ENCODE results near the gene VNN1. TPM values are rescaled to one million over a fixed set of nuclear protein-coding genes. Genes with fewer than 3 reads are reported as not detected.
"Not testable (repeated sequence)": the region's sequence is repeated elsewhere in the genome, so short reads cannot be mapped to it uniquely, and the experiment has no call there.

The VNN1 gene
- total RNA-seq, 2 experiments from 2014 or later, result not detected

GRCh38 chr6:132671295-132671694 lies 42.6 kb downstream of the VNN1 start:
- no peak overlapping the region for H3K27ac Mint-ChIP-seq
- no peaks in the 10 kb centered on the region for H3K4me1 Mint-ChIP-seq
- no peak for DNase-seq
- no peak overlapping the region for H3K4me3 Mint-ChIP-seq
- no peaks in the 10 kb centered on the region for H3K36me3 Mint-ChIP-seq
- no peaks in the 10 kb centered on the region for H3K9me3 Mint-ChIP-seq
- H3K27me3 Mint-ChIP-seq, result peaks cover 11% of the 10 kb centered on the region

- H3K36me3 Mint-ChIP-seq, result no peaks in the 10 kb centered on the region
- no peak for DNase-seq
- no peak overlapping the region for H3K4me3 Mint-ChIP-seq
- no peaks in the 10 kb centered on the region for H3K9me3 Mint-ChIP-seq
- H3K27ac Mint-ChIP-seq, result no peak overlapping the region
- peaks cover 7% of the 10 kb centered on the region for H3K27me3 Mint-ChIP-seq
- H3K4me1 Mint-ChIP-seq, result no peaks in the 10 kb centered on the region
Observed at GRCh38 chr6:132669690-132670291, 44.1 kb downstream of the VNN1 start.

GRCh38 chr6:132666118-132666517 lies 47.7 kb downstream of the VNN1 start:
- no peak for DNase-seq
- H3K36me3 Mint-ChIP-seq, result no peaks in the 10 kb centered on the region
- H3K9me3 Mint-ChIP-seq, result no peaks in the 10 kb centered on the region
- no peaks in the 10 kb centered on the region for H3K4me1 Mint-ChIP-seq
- H3K27me3 Mint-ChIP-seq, result peaks cover 5% of the 10 kb centered on the region
- no peak overlapping the region for H3K27ac Mint-ChIP-seq
- no peak overlapping the region for H3K4me3 Mint-ChIP-seq

GRCh38 chr6:132664309-132665034 lies 49.4 kb downstream of the VNN1 start:
- no peak overlapping the region for H3K27ac Mint-ChIP-seq
- H3K9me3 Mint-ChIP-seq, result no peaks in the 10 kb centered on the region
- H3K4me3 Mint-ChIP-seq, result no peak overlapping the region
- no peaks in the 10 kb centered on the region for H3K4me1 Mint-ChIP-seq
- peaks cover under 1% of the 10 kb centered on the region for H3K27me3 Mint-ChIP-seq
- no peak for DNase-seq
- no peaks in the 10 kb centered on the region for H3K36me3 Mint-ChIP-seq

GRCh38 chr6:132663661-132664060 lies 50.2 kb downstream of the VNN1 start:
- no peaks in the 10 kb centered on the region for H3K9me3 Mint-ChIP-seq
- no peaks in the 10 kb centered on the region for H3K4me1 Mint-ChIP-seq
- no peak overlapping the region for H3K27ac Mint-ChIP-seq
- no peak overlapping the region for H3K4me3 Mint-ChIP-seq
- DNase-seq, result no peak
- H3K27me3 Mint-ChIP-seq, result no peaks in the 10 kb centered on the region
- no peaks in the 10 kb centered on the region for H3K36me3 Mint-ChIP-seq

- Mint-ChIP-seq H3K4me1 (no peaks in the 10 kb centered on the region), H3K9me3 (no peaks in the 10 kb centered on the region), H3K27me3 (no peaks in the 10 kb centered on the region), H3K36me3 (no peaks in the 10 kb centered on the region), H3K4me3 (no peak overlapping the region), H3K27ac (no peak overlapping the region)
- no peak for DNase-seq
Observed at GRCh38 chr6:132661906-132662305, 51.9 kb downstream of the VNN1 start.

GRCh38 chr6:132659082-132659481 lies 54.8 kb downstream of the VNN1 start, which contains the start of gene TAAR1:
TSS of gene TAAR1 (minus strand) at chr6:132659182. CDS start at chr6:132646003, 13,179 bp downstream.
- Mint-ChIP-seq H3K9me3 (no peaks in the 10 kb centered on the region), H3K27ac (no peak within 1 kb of the TSS), H3K4me3 (no peak within 1 kb of the TSS), H3K27me3 (no peaks in the 10 kb centered on the region), H3K4me1 (no peaks in the 10 kb centered on the region), H3K36me3 (no peaks in the 10 kb centered on the region)
- DNase-seq, result no peak

- no peak for DNase-seq
- Mint-ChIP-seq H3K36me3 (no peaks in the 10 kb centered on the region), H3K27ac (no peak overlapping the region), H3K27me3 (no peaks in the 10 kb centered on the region), H3K4me1 (peaks cover 3% of the 10 kb centered on the region), H3K9me3 (no peaks in the 10 kb centered on the region), H3K4me3 (no peak overlapping the region)
Observed at GRCh38 chr6:132651062-132651461, 62.8 kb downstream of the VNN1 start.

GRCh38 chr6:132650429-132650828 lies 63.4 kb downstream of the VNN1 start:
- no peak for DNase-seq
- H3K27ac Mint-ChIP-seq, result no peak overlapping the region
- peaks cover 3% of the 10 kb centered on the region for H3K4me1 Mint-ChIP-seq
- H3K27me3 Mint-ChIP-seq, result no peaks in the 10 kb centered on the region
- no peak overlapping the region for H3K4me3 Mint-ChIP-seq
- H3K36me3 Mint-ChIP-seq, result no peaks in the 10 kb centered on the region
- H3K9me3 Mint-ChIP-seq, result no peaks in the 10 kb centered on the region

- H3K27me3 Mint-ChIP-seq, result no peaks in the 10 kb centered on the region
- H3K9me3 Mint-ChIP-seq, result no peaks in the 10 kb centered on the region
- no peak overlapping the region for H3K27ac Mint-ChIP-seq
- no peaks in the 10 kb centered on the region for H3K36me3 Mint-ChIP-seq
- H3K4me1 Mint-ChIP-seq, result peaks cover 3% of the 10 kb centered on the region
- no peak overlapping the region for H3K4me3 Mint-ChIP-seq
- no peak for DNase-seq
Observed at GRCh38 chr6:132648828-132649227, 65.0 kb downstream of the VNN1 start.

- Mint-ChIP-seq H3K36me3 (no peaks in the 10 kb centered on the region), H3K27me3 (no peaks in the 10 kb centered on the region), H3K27ac (no peak overlapping the region), H3K9me3 (no peaks in the 10 kb centered on the region), H3K4me1 (peaks cover 3% of the 10 kb centered on the region), H3K4me3 (no peak overlapping the region)
- peak; percentile 6 for DNase-seq
Observed at GRCh38 chr6:132648356-132648755, 65.5 kb downstream of the VNN1 start.

- Mint-ChIP-seq H3K36me3 (no peaks in the 10 kb centered on the region), H3K27me3 (peaks cover 15% of the 10 kb centered on the region), H3K27ac (no peak overlapping the region), H3K4me3 (no peak overlapping the region), H3K4me1 (peaks cover 2% of the 10 kb centered on the region), H3K9me3 (no peaks in the 10 kb centered on the region)
- DNase-seq, result no peak
Observed at GRCh38 chr6:132643547-132643946, 70.3 kb downstream of the VNN1 start.

GRCh38 chr6:132637135-132637534 lies 76.7 kb downstream of the VNN1 start:
- peaks cover 36% of the 10 kb centered on the region for H3K27me3 Mint-ChIP-seq
- not testable (repeated sequence) for DNase-seq, H3K4me3 Mint-ChIP-seq, H3K9me3 Mint-ChIP-seq, H3K36me3 Mint-ChIP-seq, H3K4me1 Mint-ChIP-seq, H3K27ac Mint-ChIP-seq

- not testable (repeated sequence) for H3K4me1 Mint-ChIP-seq, DNase-seq, H3K4me3 Mint-ChIP-seq, H3K36me3 Mint-ChIP-seq, H3K27ac Mint-ChIP-seq, H3K9me3 Mint-ChIP-seq
- H3K27me3 Mint-ChIP-seq, result peaks cover 37% of the 10 kb centered on the region
Observed at GRCh38 chr6:132635906-132636305, 77.9 kb downstream of the VNN1 start.

GRCh38 chr6:132635288-132635687 lies 78.6 kb downstream of the VNN1 start:
- H3K4me1 Mint-ChIP-seq, DNase-seq, H3K36me3 Mint-ChIP-seq, H3K27ac Mint-ChIP-seq, H3K9me3 Mint-ChIP-seq, H3K4me3 Mint-ChIP-seq: not testable (repeated sequence)
- H3K27me3 Mint-ChIP-seq, result peaks cover 37% of the 10 kb centered on the region

- H3K9me3 Mint-ChIP-seq, result peaks cover 4% of the 10 kb centered on the region
- no peak overlapping the region for H3K27ac Mint-ChIP-seq
- H3K4me3 Mint-ChIP-seq, result no peak overlapping the region
- DNase-seq, result no peak
- H3K4me1 Mint-ChIP-seq, result no peaks in the 10 kb centered on the region
- no peaks in the 10 kb centered on the region for H3K36me3 Mint-ChIP-seq
- peaks cover 33% of the 10 kb centered on the region for H3K27me3 Mint-ChIP-seq
Observed at GRCh38 chr6:132634796-132635195, 79.1 kb downstream of the VNN1 start.
